ENCODE measurements around the gene BCAN.

BCAN gene

DNA sequence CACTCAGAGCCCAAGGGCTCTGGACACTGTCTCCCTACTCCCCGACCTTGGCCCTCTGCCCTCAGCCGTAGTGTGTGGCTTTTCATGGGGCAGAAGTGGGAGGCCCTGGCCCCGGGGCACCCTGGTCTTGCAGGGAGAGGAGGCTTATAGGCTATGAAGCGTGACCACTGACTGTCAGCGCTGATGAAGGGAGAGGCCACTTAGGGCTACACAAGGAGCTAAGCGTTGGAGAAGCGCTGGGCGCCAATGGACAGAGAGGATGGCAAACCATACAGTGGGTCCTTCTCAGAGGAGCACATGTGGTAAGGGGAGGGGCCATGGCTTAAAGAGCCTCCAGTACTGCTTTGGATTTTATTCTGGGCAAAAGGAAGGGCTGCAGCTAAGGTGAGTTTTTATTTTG lies 55.6 kb downstream of the BCAN start:
- DNase-seq: no peak
- H3K9me3 Mint-ChIP-seq: no peaks in the 10 kb centered on the region
- peak overlapping the region; percentile 96 for H3K27ac Mint-ChIP-seq
- H3K36me3 Mint-ChIP-seq (ENCODE audit: low read depth): peaks cover 48% of the 10 kb centered on the region
- TF ChIP-seq, protein P1, sequence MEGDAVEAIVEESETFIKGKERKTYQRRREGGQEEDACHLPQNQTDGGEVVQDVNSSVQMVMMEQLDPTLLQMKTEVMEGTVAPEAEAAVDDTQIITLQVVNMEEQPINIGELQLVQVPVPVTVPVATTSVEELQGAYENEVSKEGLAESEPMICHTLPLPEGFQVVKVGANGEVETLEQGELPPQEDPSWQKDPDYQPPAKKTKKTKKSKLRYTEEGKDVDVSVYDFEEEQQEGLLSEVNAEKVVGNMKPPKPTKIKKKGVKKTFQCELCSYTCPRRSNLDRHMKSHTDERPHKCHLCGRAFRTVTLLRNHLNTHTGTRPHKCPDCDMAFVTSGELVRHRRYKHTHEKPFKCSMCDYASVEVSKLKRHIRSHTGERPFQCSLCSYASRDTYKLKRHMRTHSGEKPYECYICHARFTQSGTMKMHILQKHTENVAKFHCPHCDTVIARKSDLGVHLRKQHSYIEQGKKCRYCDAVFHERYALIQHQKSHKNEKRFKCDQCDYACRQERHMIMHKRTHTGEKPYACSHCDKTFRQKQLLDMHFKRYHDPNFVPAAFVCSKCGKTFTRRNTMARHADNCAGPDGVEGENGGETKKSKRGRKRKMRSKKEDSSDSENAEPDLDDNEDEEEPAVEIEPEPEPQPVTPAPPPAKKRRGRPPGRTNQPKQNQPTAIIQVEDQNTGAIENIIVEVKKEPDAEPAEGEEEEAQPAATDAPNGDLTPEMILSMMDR (IDR thresholded peaks at IDR 0.05): no peak
- H3K4me1 Mint-ChIP-seq: peaks cover 87% of the 10 kb centered on the region
- H3K27me3 Mint-ChIP-seq (ENCODE audit: low read depth, poor library complexity): peaks cover 4% of the 10 kb centered on the region
- peak overlapping the region; percentile 65 for H3K4me3 Mint-ChIP-seq

DNA sequence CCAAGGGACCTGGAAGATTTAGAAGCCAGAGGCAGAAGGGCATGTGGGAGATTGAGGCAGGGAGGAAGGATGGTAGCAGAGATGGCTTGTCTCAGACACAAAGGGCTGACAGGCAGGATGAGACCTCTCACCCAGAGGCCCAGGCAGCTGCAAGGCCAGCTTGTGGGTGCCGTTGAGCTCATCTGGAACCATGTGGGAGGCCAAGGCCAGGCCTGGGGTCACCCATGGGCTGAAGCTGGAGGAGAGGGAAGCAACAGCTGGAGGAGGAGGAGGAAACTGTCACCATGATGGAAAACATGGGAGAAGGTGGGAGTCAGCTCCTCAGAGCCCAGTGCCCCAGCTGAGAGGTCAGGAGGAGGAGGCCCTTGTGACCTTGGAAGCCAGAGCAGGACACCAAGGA lies 57.1 kb downstream of the BCAN start:
- TF ChIP-seq, protein P1 (IDR thresholded peaks at IDR 0.05): no peak
- Mint-ChIP-seq H3K4me3 (peak overlapping the region; percentile 74), H3K27ac (peak overlapping the region; percentile 99)

DNA sequence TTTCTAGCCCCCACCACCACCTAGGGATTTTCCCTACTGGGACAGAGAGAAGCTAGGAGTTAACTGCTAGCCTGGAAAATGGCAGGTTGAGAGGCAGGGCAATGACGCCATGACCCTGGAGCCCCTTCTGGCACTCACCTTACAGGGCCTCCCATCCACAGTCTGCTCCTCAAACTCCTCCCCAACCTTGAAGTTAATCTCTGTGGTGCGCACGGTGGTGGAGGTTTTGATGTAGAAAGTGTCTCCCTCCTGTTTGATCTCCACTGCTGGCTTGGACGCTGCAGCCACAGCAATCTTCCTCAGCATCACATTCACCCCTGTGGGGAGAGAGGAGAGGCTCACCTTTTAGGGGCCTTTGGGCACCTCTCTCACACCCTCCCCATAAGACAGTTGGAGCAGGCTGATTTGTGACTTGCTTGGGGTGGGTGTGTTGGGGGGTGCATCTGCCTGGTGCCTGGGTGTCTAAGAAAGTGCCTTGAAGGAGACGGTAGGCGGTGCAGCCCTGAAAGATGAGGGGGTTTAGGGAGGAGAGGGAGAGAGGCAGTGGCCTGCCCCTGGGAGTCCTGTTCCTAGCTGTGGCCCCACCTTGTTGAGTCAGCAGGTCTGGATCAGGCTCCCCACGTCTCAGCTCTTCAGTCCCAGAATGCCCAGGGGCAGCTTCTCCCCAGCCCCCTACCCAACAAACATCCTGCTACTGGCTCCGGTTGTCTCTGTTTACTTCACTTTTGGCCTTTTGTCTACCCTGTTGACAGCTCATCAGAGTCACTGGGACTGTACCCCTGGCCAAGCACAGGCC lies 59.0 kb downstream of the BCAN start:
- TF ChIP-seq, protein P1 (IDR thresholded peaks at IDR 0.05): no peak
- peaks cover 62% of the 10 kb centered on the region for H3K36me3 Mint-ChIP-seq (ENCODE audit: low read depth)
- H3K27ac Mint-ChIP-seq: peak overlapping the region; percentile 78
- H3K4me3 Mint-ChIP-seq: peak overlapping the region; percentile 95
- peaks cover 83% of the 10 kb centered on the region for H3K4me1 Mint-ChIP-seq
- peaks cover 4% of the 10 kb centered on the region for H3K27me3 Mint-ChIP-seq (ENCODE audit: low read depth, poor library complexity)
- H3K9me3 Mint-ChIP-seq: no peaks in the 10 kb centered on the region
- DNase-seq: no peak

More for the DNA sequence above, 57.1 kb downstream of the BCAN start:
- H3K27me3 Mint-ChIP-seq (ENCODE audit: low read depth, poor library complexity): peaks cover 4% of the 10 kb centered on the region
- peaks cover 58% of the 10 kb centered on the region for H3K36me3 Mint-ChIP-seq (ENCODE audit: low read depth)
- DNase-seq: no peak
- H3K9me3 Mint-ChIP-seq: no peaks in the 10 kb centered on the region
- H3K4me1 Mint-ChIP-seq: peaks cover 87% of the 10 kb centered on the region

DNA sequence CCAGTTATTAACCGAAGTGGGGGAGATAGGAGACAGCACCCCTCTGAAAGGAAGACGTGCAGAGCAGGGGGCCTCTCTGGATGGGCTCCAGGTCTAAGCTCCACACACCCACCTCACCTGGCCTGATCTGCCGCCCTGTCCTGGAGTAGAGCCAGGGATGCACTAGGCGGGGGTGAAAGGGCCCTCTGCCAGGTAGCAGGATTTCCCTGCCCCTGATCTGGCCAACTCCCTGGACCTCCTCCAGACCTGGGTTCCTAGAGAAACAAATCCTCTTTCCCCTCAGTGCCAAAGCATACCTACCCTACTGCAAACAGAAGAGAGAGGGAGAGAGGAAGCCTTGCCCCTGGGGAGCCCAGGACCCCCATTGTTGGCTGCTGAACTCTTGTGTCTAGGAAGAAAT lies 61.4 kb downstream of the BCAN start:
- H3K27ac Mint-ChIP-seq: peak overlapping the region; percentile 98
- peaks cover 82% of the 10 kb centered on the region for H3K4me1 Mint-ChIP-seq
- H3K4me3 Mint-ChIP-seq: peak overlapping the region; percentile 95
- no peaks in the 10 kb centered on the region for H3K27me3 Mint-ChIP-seq (ENCODE audit: low read depth, poor library complexity)
- no peak for DNase-seq
- TF ChIP-seq, protein P1 (IDR thresholded peaks at IDR 0.05): no peak
- H3K36me3 Mint-ChIP-seq (ENCODE audit: low read depth): peaks cover 47% of the 10 kb centered on the region
- no peaks in the 10 kb centered on the region for H3K9me3 Mint-ChIP-seq

DNA sequence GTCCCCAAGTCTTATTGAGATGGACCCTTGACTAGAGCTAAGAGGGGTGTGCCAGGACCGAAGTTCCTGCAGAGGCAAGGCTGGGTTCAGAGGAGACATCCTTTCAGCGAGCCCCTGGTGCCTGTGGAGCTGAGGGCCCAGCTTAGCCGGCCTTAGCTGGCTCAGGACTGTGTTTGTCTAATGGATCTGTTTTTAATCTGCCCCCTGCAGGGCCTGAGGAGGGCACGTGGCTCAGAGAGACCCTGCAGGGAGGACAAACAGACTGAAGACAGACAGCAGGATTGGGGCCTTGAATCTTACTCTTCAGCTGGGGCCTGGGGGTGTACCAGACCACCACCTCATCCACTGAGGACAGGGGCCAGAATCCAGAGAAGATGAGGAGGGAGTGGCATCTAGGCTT lies 61.8 kb downstream of the BCAN start:
- Mint-ChIP-seq H3K9me3 (no peaks in the 10 kb centered on the region), H3K4me3 (peak overlapping the region; percentile 95), H3K36me3 (ENCODE audit: low read depth) (peaks cover 43% of the 10 kb centered on the region), H3K27me3 (ENCODE audit: low read depth, poor library complexity) (no peaks in the 10 kb centered on the region), H3K4me1 (peaks cover 82% of the 10 kb centered on the region), H3K27ac (peak overlapping the region; percentile 62)
- TF ChIP-seq, protein P1 (IDR thresholded peaks at IDR 0.05): no peak
- no peak for DNase-seq
